Camera-type eye (tissue), 1 donor: ENCODE measurements around the gene VWDE. TPM values are rescaled to one million over a fixed set of nuclear protein-coding genes. Genes with fewer than 3 reads are reported as not detected.

Source experiments
- total RNA-seq: library from RNA; depleted of rRNA; stranded (reverse); fragments of >200 nt; gene quantifications from one replicate; pipeline ENCODE4 v1.2.3, GENCODE V29; 2014

The VWDE gene
- total RNA-seq = 1.4 TPM

DNA sequence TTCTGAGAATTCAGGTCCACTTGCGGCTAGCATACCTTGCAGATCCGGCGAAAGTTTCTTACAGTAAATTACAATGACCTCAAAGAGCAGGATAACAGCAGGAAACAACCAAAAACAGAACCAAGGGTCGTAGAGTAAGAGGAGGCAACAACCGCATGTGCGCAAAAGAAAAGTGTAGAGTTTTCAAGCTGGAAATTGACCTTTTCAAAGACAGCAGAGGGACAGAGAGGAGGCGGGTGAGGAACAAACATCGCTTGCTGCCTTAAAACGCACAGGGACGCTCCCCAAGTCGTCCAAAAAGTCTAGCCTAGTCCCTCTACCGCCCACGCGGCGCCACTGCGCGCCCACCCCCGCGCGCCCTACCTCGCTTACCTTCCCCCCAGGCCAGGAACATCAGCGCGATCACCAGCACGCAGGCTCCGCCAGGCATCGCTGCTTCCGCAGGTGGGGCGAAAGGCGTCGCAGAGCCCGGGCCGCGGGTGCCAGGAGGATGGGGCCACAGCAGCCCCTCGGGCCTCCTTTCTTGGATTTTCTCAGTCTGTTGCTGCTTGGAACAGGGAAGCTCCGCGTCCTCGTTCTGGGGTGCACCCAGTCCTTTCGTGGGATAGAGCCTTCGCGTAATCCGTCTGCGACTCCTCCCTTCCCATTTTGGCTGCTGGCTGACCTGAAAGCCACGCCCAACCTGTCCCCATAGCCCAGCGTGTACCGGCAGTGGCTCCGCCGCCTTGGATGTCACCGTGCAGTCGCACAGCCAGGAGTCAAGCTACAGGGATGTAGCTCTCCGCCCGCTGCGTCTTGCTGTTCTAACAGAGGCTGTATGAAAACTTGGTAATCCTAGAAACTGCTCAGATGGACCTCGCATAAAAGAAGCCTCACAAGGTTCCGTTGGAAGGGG, at the start of gene VWDE:
Gene VWDE, minus strand, starts transcription at position 579 of the 895 bp plus-strand sequence. Its CDS starts 149 bp downstream, at position 430.

Other genes with a start within 250 kb of the VWDE start
- 105 TPM for gene TMEM106B, start 192.6 kb downstream of the VWDE start, total RNA-seq
- 3.4 TPM for gene SCIN, start 166.9 kb upstream of the VWDE start, total RNA-seq